Panc1 (cell line): ENCODE data around the gene MRGPRX2. TPM values are rescaled to one million over a fixed set of nuclear protein-coding genes. Genes with fewer than 3 reads are reported as not detected.

Experiments used
- ATAC-seq: fragments of 200-7000 bp; cut with Tn5 transposase; 2 replicates; pipeline ENCODE4 v1.9.1; 2020; ENCODE audit warnings: mild to moderate bottlenecking, moderate library complexity
- Bru-seq: library from RNA; stranded (reverse); fragments of 400-500 nt; gene quantifications from one replicate; lab custom pipeline; 2021; lab: Mats Ljungman, UMichigan
- BruChase-seq, 2 experiments: library from RNA; stranded (reverse); fragments of 400-500 nt; gene quantifications; one replicate each; lab custom pipeline; 2021; lab: Mats Ljungman, UMichigan
- BruUV-seq: library from RNA; stranded (reverse); fragments of 400-500 nt; replicated peaks from 2 replicates; lab custom pipeline; 2021; lab: Mats Ljungman, UMichigan
- CTCF ChIA-PET: fragments of 300-600 bp; sonication (Branson Sonifier 250); formaldehyde crosslinking; loops from one replicate; lab custom pipeline; 2022; ENCODE audit warnings: antibody characterized with exemption; lab: Charles Lee
- POLR2A ChIA-PET: fragments of 300-600 bp; sonication (Branson Sonifier 250); formaldehyde crosslinking; loops from one replicate; lab custom pipeline; 2022; ENCODE audit warnings: antibody characterized with exemption; lab: Charles Lee
- DNase-seq: peaks from one replicate; pipeline ENCODE4 v3.0.0-alpha.2; 2010; ENCODE audit warnings: low read depth, low spot score
- H3K27ac ChIP-seq: 2 replicates; pipeline ENCODE4 v1.5.1; 2011; ENCODE audit warnings: mild to moderate bottlenecking, low read length, inconsistent platforms
- H3K27me3 ChIP-seq: fragments of 200-500 bp; sonication (Bioruptor generic); 2 replicates; pipeline ENCODE4 v1.6.0; 2014; ENCODE audit warnings: low read length, inconsistent platforms; ENCODE audit not compliant: control insufficient read depth, insufficient read depth
- H3K36me3 ChIP-seq: fragments of 200-500 bp; sonication (Bioruptor generic); 2 replicates; pipeline ENCODE4 v1.5.1; 2014; ENCODE audit warnings: inconsistent platforms, mild to moderate bottlenecking, low read length, moderate library complexity; ENCODE audit not compliant: control insufficient read depth, insufficient read depth
- H3K4me1 ChIP-seq: 2 replicates; pipeline ENCODE4 v1.5.1; 2011; ENCODE audit warnings: inconsistent platforms, mild to moderate bottlenecking, low read length, moderate library complexity; ENCODE audit not compliant: control insufficient read depth, insufficient read depth
- H3K4me3 ChIP-seq, 2 experiments: 2 replicates each; pipeline ENCODE4 v1.5.1; 2011 to 2012; ENCODE audit warnings: low read depth in 2 of 2, low read length in 2 of 2, mild to moderate bottlenecking in 2 of 2, inconsistent platforms in 1 of 2, moderate library complexity in 1 of 2
- H3K9me3 ChIP-seq: fragments of 200-500 bp; sonication (Bioruptor generic); 2 replicates; pipeline ENCODE4 v1.5.1; 2014; ENCODE audit warnings: low read depth, mild to moderate bottlenecking, inconsistent platforms, low read length, moderate library complexity; ENCODE audit not compliant: control insufficient read depth, insufficient read depth
- POLR2AphosphoS5 ChIP-seq: IDR thresholded peaks from 2 replicates; pipeline ENCODE4 v1.6.1; 2012; ENCODE audit warnings: mild to moderate bottlenecking, low read depth, low read length, moderate library complexity
- SIN3A ChIP-seq: IDR thresholded peaks from 2 replicates; pipeline ENCODE4 v1.6.1; 2012; ENCODE audit warnings: low read depth, mild to moderate bottlenecking, low read length, moderate library complexity, borderline replicate concordance; ENCODE audit not compliant: insufficient read depth
- TCF7L2 ChIP-seq: IDR thresholded peaks from 2 replicates; pipeline ENCODE4 v1.6.1; 2011; ENCODE audit warnings: mild to moderate bottlenecking, low read depth, low read length, inconsistent platforms
- in situ Hi-C: cut with HindIII; loops from 2 replicates; pipeline ENCODE4 v1.10.0; 2016; ENCODE audit warnings: low sequenced_read_pairs, low pct_unique_long_range_greater_than_20kb
- intact Hi-C: fragments of 100-400 bp; cut with micrococcal nuclease; formaldehyde crosslinking; loops from one replicate; pipeline ENCODE4 v1.10.0; 2022; ENCODE audit not compliant: unreplicated experiment
- long read RNA-seq: library from polyadenylated mRNA; unstranded; transcript quantifications from one replicate; pipeline ENCODE4 v2.0.0, GENCODE V29; 2021; ENCODE audit not compliant: unreplicated experiment
- polyA plus RNA-seq: library from polyadenylated mRNA; unstranded; fragments of >200 nt; gene quantifications from one replicate; pipeline ENCODE4 v1.2.1, GENCODE V29; 2012; ENCODE audit warnings: missing spikeins; ENCODE audit not compliant: insufficient read length
- total RNA-seq: library from RNA; stranded (reverse); gene quantifications from one replicate; pipeline ENCODE4 v1.2.1, GENCODE V29; 2021; ENCODE audit not compliant: unreplicated experiment
- TF ChIP-seq, protein P1 (sequence below), 2 experiments: IDR thresholded peaks; 2 replicates each; pipeline ENCODE4 v1.6.1; 2011 to 2012; ENCODE audit warnings: low read depth in 2 of 2, control low read depth in 1 of 2, low read length in 1 of 2, mild to moderate bottlenecking in 1 of 2, moderate library complexity in 1 of 2; ENCODE audit not compliant: insufficient read depth in 1 of 2
- TF ChIP-seq, protein P2 (sequence below): fragments of 450-650 bp; IDR thresholded peaks from 2 replicates; pipeline ENCODE4 v1.5.1; 2017; ENCODE audit warnings: mild to moderate bottlenecking

Gene MRGPRX2
- total RNA-seq (not detected), Bru-seq, nascent RNA (not detected), BruChase-seq, experiment 1, labeled RNA remaining after a 2-hour chase (not detected), BruChase-seq, experiment 2, labeled RNA remaining after a 6-hour chase (not detected)
- not detected for polyA plus RNA-seq
- long read RNA-seq: 0 reads

DNA sequence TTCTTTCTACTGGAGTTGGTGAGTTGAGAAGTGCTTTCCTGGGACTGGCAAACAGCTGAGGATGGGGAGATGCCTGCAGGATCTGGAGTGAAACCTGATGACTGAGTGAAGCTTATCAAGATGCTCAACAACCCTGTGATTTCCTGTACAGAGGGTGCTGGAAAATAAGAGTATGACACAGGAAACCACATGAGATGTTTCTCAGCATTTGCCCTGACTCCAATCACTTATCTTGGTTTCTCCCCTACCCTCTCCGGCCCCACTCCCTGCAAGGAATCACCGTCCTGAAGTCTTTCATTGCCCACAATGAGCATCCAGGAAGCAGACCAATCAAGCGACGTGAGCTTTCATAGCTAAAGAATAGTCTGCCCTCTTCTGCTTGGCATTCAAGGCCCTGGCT is at the start of gene MRGPRX2:
MRGPRX2 (minus strand) TSS at position 89 of the 400 bp plus-strand sequence. CDS start 4,315 bp downstream, outside the sequence.
- Histone ChIP-seq H3K4me1 (no peaks in the 10 kb centered on the region), H3K9me3 (no peaks in the 10 kb centered on the region)

DNA sequence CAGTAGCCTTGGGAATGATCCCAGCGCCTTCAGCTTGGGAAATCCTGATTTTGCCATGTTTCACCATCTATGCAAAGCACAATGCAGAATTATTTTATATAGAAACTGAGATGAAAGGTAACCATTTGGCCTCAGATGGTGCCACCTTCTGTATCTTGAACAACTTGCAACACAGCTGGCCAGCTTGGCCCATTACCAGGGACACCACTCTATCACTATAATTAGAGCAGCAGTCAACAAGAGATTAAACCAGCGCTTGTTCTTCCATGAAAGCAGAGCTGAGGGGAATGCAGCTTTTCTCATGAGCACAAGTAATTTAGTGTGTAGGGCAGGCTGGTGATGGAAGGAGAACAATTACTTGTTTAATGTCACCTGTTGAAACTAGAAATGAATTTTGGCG is 49.8 kb upstream of the MRGPRX2 start:
- ChIA-PET POLR2A (no interaction called here), CTCF (no interaction called here)
- BruUV-seq: no TSS peak
- H3K4me3 ChIP-seq: no peak overlapping the region
- intact Hi-C loops (no loop called here), in situ Hi-C loops (no loop called here)
- no peaks in the 10 kb centered on the region for H3K36me3 ChIP-seq
- H3K9me3 ChIP-seq: no peaks in the 10 kb centered on the region
- TF ChIP-seq, protein P1, sequence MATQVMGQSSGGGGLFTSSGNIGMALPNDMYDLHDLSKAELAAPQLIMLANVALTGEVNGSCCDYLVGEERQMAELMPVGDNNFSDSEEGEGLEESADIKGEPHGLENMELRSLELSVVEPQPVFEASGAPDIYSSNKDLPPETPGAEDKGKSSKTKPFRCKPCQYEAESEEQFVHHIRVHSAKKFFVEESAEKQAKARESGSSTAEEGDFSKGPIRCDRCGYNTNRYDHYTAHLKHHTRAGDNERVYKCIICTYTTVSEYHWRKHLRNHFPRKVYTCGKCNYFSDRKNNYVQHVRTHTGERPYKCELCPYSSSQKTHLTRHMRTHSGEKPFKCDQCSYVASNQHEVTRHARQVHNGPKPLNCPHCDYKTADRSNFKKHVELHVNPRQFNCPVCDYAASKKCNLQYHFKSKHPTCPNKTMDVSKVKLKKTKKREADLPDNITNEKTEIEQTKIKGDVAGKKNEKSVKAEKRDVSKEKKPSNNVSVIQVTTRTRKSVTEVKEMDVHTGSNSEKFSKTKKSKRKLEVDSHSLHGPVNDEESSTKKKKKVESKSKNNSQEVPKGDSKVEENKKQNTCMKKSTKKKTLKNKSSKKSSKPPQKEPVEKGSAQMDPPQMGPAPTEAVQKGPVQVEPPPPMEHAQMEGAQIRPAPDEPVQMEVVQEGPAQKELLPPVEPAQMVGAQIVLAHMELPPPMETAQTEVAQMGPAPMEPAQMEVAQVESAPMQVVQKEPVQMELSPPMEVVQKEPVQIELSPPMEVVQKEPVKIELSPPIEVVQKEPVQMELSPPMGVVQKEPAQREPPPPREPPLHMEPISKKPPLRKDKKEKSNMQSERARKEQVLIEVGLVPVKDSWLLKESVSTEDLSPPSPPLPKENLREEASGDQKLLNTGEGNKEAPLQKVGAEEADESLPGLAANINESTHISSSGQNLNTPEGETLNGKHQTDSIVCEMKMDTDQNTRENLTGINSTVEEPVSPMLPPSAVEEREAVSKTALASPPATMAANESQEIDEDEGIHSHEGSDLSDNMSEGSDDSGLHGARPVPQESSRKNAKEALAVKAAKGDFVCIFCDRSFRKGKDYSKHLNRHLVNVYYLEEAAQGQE (IDR thresholded peaks at IDR 0.05; ENCODE audit: insufficient read depth in 1 of 2, low read depth in 2 of 2, low read length in 1 of 2): no peak
- TF ChIP-seq SIN3A (no peak), TCF7L2 (no peak), POLR2AphosphoS5 (no peak)
- TF ChIP-seq, protein P2, sequence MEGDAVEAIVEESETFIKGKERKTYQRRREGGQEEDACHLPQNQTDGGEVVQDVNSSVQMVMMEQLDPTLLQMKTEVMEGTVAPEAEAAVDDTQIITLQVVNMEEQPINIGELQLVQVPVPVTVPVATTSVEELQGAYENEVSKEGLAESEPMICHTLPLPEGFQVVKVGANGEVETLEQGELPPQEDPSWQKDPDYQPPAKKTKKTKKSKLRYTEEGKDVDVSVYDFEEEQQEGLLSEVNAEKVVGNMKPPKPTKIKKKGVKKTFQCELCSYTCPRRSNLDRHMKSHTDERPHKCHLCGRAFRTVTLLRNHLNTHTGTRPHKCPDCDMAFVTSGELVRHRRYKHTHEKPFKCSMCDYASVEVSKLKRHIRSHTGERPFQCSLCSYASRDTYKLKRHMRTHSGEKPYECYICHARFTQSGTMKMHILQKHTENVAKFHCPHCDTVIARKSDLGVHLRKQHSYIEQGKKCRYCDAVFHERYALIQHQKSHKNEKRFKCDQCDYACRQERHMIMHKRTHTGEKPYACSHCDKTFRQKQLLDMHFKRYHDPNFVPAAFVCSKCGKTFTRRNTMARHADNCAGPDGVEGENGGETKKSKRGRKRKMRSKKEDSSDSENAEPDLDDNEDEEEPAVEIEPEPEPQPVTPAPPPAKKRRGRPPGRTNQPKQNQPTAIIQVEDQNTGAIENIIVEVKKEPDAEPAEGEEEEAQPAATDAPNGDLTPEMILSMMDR: no peak
- no peak overlapping the region for H3K27ac ChIP-seq
- DNase-seq (no peak), ATAC-seq (no peak)
- peaks cover 2% of the 10 kb centered on the region; the same call in 1 of the 2 replicates for H3K27me3 ChIP-seq
- H3K4me1 ChIP-seq: no peaks in the 10 kb centered on the region

More for the DNA sequence above, at the start of gene MRGPRX2:
- no peak for DNase-seq
- Histone ChIP-seq H3K27me3 (peaks cover 5% of the 10 kb centered on the region), H3K27ac (no peak within 1 kb of the TSS), H3K4me3 (no peak within 1 kb of the TSS), H3K36me3 (no peaks in the 10 kb centered on the region)
- ChIA-PET CTCF (interaction anchor here (0.7 to 1.0 kb wide), 2 partner anchors 10 to 16 kb away, joined by 3 read pairs; no protein-coding TSS in a partner anchor), POLR2A (no interaction called here)
- intact Hi-C loops: no loop called here
- ATAC-seq: no peak
- BruUV-seq: no TSS peak
- in situ Hi-C loops: no loop called here
- no peak for TF ChIP-seq POLR2AphosphoS5
- TF ChIP-seq, protein P2: no peak
- TF ChIP-seq, protein P1 (IDR thresholded peaks at IDR 0.05; ENCODE audit: insufficient read depth in 1 of 2, low read depth in 2 of 2, low read length in 1 of 2): no peak
- TF ChIP-seq TCF7L2: no peak
- no peak for TF ChIP-seq SIN3A
